GM18951 (cell line): ENCODE measurements around the gene CFAP57.

Source experiments
- POLR2A ChIP-seq: IDR thresholded peaks from 4 replicates; pipeline ENCODE4 v1.6.1; 2011; ENCODE audit warnings: mild to moderate bottlenecking; ENCODE audit not compliant: insufficient read length, insufficient read depth; ENCODE audit errors: extremely low read depth
- in situ Hi-C: fragments of 300-500 bp; cut with MboI; formaldehyde crosslinking; loops from one replicate; pipeline ENCODE4 v1.12.0; 2022; ENCODE audit warnings: low sequenced_read_pairs, mixed read lengths, inconsistent platforms; ENCODE audit not compliant: unreplicated experiment

The CFAP57 gene

DNA sequence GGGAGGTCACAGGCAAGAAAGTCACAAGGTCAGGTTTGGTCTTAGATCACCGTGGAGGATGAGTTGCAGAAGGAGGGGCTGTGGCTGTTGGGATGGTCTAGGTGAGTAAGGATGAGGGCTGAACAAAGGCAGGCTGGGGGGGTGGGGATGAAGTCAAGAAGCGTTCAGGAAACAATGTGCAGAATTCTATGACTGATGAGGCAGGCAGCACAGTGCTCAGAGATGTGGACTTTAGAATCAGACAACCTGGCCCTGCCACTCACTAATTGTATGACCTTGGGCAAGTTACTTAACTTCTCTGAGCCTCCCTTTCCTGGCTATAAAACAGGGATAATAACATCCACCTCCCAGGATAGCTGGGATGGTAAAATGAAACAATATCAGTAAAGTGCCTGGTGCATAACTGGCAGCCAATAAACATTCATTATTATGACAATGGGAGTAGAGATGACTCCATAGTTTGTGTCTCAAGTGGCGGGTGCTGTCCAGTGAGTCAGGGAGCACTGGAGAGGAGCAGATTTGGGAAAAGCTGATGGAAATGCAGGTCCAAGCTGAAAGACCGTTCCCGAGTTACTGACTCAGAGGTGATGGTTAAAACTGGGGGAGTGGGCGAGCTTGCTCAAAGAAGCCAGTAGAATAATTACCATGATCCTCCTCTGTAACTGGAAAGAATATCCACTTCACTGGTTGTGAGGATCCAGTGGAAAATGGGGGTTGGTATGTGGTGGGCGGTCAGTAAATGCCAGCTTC, 130.8 kb downstream of the CFAP57 start:
- TF ChIP-seq POLR2A: no peak
- in situ Hi-C loops: no loop called here

DNA sequence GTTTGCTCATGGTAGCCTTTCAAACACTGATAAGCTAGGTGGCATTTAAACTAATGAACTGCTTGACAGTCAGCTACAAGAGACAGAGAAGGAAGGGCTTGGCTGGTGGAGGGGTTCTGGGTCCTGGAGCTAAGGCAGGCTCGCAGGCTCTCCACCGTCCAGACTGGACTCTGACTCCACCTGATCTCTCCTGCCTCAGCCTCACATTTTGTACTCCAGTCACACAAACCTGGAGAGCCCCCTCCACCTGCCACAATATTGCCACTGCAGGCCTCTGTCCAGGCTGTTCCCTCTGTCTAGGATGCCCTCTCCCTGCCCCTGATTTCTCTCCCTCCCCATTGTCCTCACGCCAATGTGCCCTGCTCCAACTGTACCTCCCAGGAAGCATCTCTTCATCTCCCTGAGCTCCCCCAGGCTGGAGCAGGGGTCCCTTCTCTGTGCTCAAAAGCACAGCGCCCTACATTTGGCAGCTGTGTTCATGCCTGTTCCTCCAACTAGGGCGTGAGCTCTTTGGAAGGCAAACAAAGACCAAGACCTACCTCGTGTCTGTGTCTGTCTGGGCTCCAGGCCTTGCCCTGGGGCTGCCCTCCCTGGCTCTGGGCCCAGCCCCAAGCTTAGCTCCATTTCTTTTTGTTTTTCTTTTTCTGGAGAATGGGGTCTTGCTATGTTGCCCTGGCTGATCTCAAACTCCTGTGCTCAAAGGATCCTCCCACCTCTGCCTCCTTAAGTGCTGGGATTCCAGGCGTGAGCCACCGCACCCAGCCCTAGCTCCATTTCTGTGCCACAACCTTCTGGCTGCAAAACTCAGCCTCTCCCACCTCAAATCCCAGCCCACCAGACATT, 131.6 kb downstream of the CFAP57 start:
- TF ChIP-seq POLR2A: no peak
- in situ Hi-C loops: no loop called here
